Liver (tissue), 9 donors: ENCODE measurements around the gene FBXL22. TPM values are rescaled to one million over a fixed set of nuclear protein-coding genes. Genes with fewer than 3 reads are reported as not detected.

Experiments used
- DNase-seq: peaks from one replicate; pipeline ENCODE4 v3.0.0-alpha.2; 2017; ENCODE audit warnings: low spot score
- H3K27ac ChIP-seq, 2 donors: one replicate each; pipeline ENCODE4 v1.7.0; 2013; ENCODE audit warnings: inconsistent platforms in 2 of 2, low read length in 2 of 2, control low read depth in 1 of 2, low read depth in 1 of 2, mild to moderate bottlenecking in 1 of 2
- H3K27me3 ChIP-seq, 4 donors: one replicate each; pipeline versions ENCODE4 v1.6.1 to v1.7.0; 2013; ENCODE audit warnings: low read length in 3 of 4, inconsistent platforms in 1 of 4, mild to moderate bottlenecking in 1 of 4, moderate library complexity in 1 of 4; ENCODE audit not compliant: control insufficient read depth in 4 of 4, insufficient read depth in 4 of 4
- H3K36me3 ChIP-seq, 4 donors: one replicate each; pipeline versions ENCODE4 v1.6.1 to v1.7.0; 2013; ENCODE audit warnings: low read length in 3 of 4, mild to moderate bottlenecking in 3 of 4, low read depth in 1 of 4, moderate library complexity in 1 of 4; ENCODE audit not compliant: control insufficient read depth in 4 of 4, insufficient read depth in 3 of 4
- H3K4me1 ChIP-seq, 4 donors: one replicate each; pipeline versions ENCODE4 v1.6.1 to v1.7.0; 2013; ENCODE audit warnings: low read length in 3 of 4, mild to moderate bottlenecking in 3 of 4, moderate library complexity in 1 of 4; ENCODE audit not compliant: control insufficient read depth in 4 of 4, insufficient read depth in 4 of 4
- H3K4me3 ChIP-seq, 3 donors: one replicate each; pipeline versions ENCODE4 v1.6.1 to v1.7.0; 2013; ENCODE audit warnings: low read length in 3 of 3, control low read depth in 1 of 3, low read depth in 1 of 3, mild to moderate bottlenecking in 1 of 3
- H3K9ac ChIP-seq, 2 donors: one replicate each; pipeline ENCODE4 v1.7.0; 2013; ENCODE audit warnings: low read length in 2 of 2, mild to moderate bottlenecking in 2 of 2, moderate library complexity in 2 of 2, control low read depth in 1 of 2, low read depth in 1 of 2
- H3K9me3 ChIP-seq, 4 donors: one replicate each; pipeline versions ENCODE4 v1.6.1 to v1.7.0; 2013; ENCODE audit warnings: low read length in 3 of 4; ENCODE audit not compliant: control insufficient read depth in 4 of 4
- EGR1 ChIP-seq, 2 donors: IDR thresholded peaks; 2 replicates each; pipeline ENCODE4 v1.6.1; 2016 to 2018; ENCODE audit warnings: antibody characterized with exemption in 2 of 2, low read depth in 2 of 2
- FOXA1 ChIP-seq: IDR thresholded peaks from 2 replicates; pipeline ENCODE4 v1.6.1; 2016; ENCODE audit warnings: antibody characterized with exemption
- FOXA2 ChIP-seq: IDR thresholded peaks from 2 replicates; pipeline ENCODE4 v1.6.1; 2016; ENCODE audit warnings: antibody characterized with exemption
- GABPA ChIP-seq, 2 donors: IDR thresholded peaks in 1 of 2; conservative IDR thresholded peaks in 1 of 2; 2 replicates each; pipeline ENCODE4 v1.6.1; 2016; ENCODE audit warnings: antibody characterized with exemption in 2 of 2, mild to moderate bottlenecking in 1 of 2, moderate library complexity in 1 of 2
- HNF4A ChIP-seq, 2 donors: conservative IDR thresholded peaks; 2 replicates each; pipeline ENCODE4 v1.6.1; 2016; ENCODE audit warnings: antibody characterized with exemption in 2 of 2, mild to moderate bottlenecking in 2 of 2
- HNF4G ChIP-seq: IDR thresholded peaks from 2 replicates; pipeline ENCODE4 v1.6.1; 2016; ENCODE audit warnings: antibody characterized with exemption
- JUND ChIP-seq, 2 donors: IDR thresholded peaks; 2 replicates each; pipeline ENCODE4 v1.6.1; 2016; ENCODE audit warnings: antibody characterized with exemption in 2 of 2
- NR2F2 ChIP-seq: IDR thresholded peaks from 2 replicates; pipeline ENCODE4 v1.6.1; 2016; ENCODE audit warnings: antibody characterized with exemption
- RAD21 ChIP-seq, 2 donors: IDR thresholded peaks; 2 replicates each; pipeline ENCODE4 v1.6.1; 2016; ENCODE audit warnings: antibody characterized with exemption in 2 of 2, mild to moderate bottlenecking in 2 of 2
- REST ChIP-seq: IDR thresholded peaks from 2 replicates; pipeline ENCODE4 v1.6.1; 2016; ENCODE audit warnings: antibody characterized with exemption, mild to moderate bottlenecking
- RXRA ChIP-seq, 2 donors: IDR thresholded peaks; 2 replicates each; pipeline ENCODE4 v1.6.1; 2017 to 2018; ENCODE audit warnings: antibody characterized with exemption in 2 of 2, mild to moderate bottlenecking in 1 of 2
- SP1 ChIP-seq: IDR thresholded peaks from 2 replicates; pipeline ENCODE4 v1.6.1; 2018; ENCODE audit warnings: antibody characterized with exemption, mild to moderate bottlenecking
- TAF1 ChIP-seq: conservative IDR thresholded peaks from 2 replicates; pipeline ENCODE4 v1.6.1; 2016; ENCODE audit warnings: antibody characterized with exemption, mild to moderate bottlenecking
- YY1 ChIP-seq: IDR thresholded peaks from 2 replicates; pipeline ENCODE4 v1.6.1; 2016; ENCODE audit warnings: antibody characterized with exemption, mild to moderate bottlenecking
- ZBTB33 ChIP-seq: IDR thresholded peaks from 2 replicates; pipeline ENCODE4 v1.6.1; 2016; ENCODE audit warnings: antibody characterized with exemption
- WGBS: extraction: QIAGEN DNeasy Blood & Tissue Kit; methylation state at CpG from one replicate; pipeline ENCODE4 v1.1.7; 2013; 5-methylcytosine and 5-hydroxymethylcytosine counted together
- polyA plus RNA-seq, 2 donors: library from polyadenylated mRNA; stranded (reverse) in 1 of 2; unstranded in 1 of 2; fragments of 200-250 nt in 1 of 2; fragments of >200 nt in 1 of 2; fragmentation: Nextera tagmentation in 1 of 2; extraction: Ambion mirVana in 1 of 2; gene quantifications; one replicate each; pipeline versions ENCODE4 v1.2.1 to v1.2.3, GENCODE V29; 2013 to 2015
- total RNA-seq, 2 donors: library from RNA; depleted of rRNA; stranded (reverse); fragments of >200 nt; gene quantifications; one replicate each; pipeline ENCODE4 v1.2.3, GENCODE V29; 2014
- TF ChIP-seq, protein P1 (sequence below): IDR thresholded peaks from 2 replicates; pipeline ENCODE4 v1.6.1; 2016; ENCODE audit warnings: antibody characterized with exemption
- TF ChIP-seq, protein P2 (sequence below): fragments of 150-350 bp; IDR thresholded peaks from 2 replicates; pipeline ENCODE4 v1.5.1; 2017; ENCODE audit warnings: improper control_type of control experiment, low read depth, low read length; ENCODE audit not compliant: missing input control
- donor health status: healthy.
- donor health status: healthy.
- donor health status: healthy.
- donor health status: healthy.
- donor health status: healthy.

The FBXL22 gene
- total and polyA plus RNA-seq, 4 donors = 0.18 to 0.29 (median 0.22) TPM

GRCh38 chr15:63604281-63604680 lies 7.1 kb downstream of the FBXL22 start:
- 93% methylated on average over 2 of the region's 2 CpGs for WGBS
- Histone ChIP-seq H3K4me1 (peaks cover 0 to 17% (median 9%) of the 10 kb centered on the region in 4 donors), H3K9me3 (no peaks in the 10 kb centered on the region), H3K4me3 (no peak overlapping the region), H3K36me3 (peaks cover 2 to 19% (median 10%) of the 10 kb centered on the region in 4 donors), H3K27ac (no peak overlapping the region), H3K27me3 (no peaks in the 10 kb centered on the region), H3K9ac (no peak overlapping the region)
- DNase-seq = no peak
- no peak for TF ChIP-seq EGR1 (IDR thresholded peaks at IDR 0.05; ENCODE audit: low read depth in 2 of 2)
- TF ChIP-seq RAD21 (IDR thresholded peaks at IDR 0.05) = no peak
- TF ChIP-seq HNF4G = no peak
- TF ChIP-seq, protein P1, sequence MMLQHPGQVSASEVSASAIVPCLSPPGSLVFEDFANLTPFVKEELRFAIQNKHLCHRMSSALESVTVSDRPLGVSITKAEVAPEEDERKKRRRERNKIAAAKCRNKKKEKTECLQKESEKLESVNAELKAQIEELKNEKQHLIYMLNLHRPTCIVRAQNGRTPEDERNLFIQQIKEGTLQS = no peak
- no peak for TF ChIP-seq SP1
- no peak for TF ChIP-seq FOXA2
- TF ChIP-seq REST = no peak
- no peak for TF ChIP-seq JUND (IDR thresholded peaks at IDR 0.05)
- TF ChIP-seq NR2F2 = no peak
- TF ChIP-seq, protein P2, sequence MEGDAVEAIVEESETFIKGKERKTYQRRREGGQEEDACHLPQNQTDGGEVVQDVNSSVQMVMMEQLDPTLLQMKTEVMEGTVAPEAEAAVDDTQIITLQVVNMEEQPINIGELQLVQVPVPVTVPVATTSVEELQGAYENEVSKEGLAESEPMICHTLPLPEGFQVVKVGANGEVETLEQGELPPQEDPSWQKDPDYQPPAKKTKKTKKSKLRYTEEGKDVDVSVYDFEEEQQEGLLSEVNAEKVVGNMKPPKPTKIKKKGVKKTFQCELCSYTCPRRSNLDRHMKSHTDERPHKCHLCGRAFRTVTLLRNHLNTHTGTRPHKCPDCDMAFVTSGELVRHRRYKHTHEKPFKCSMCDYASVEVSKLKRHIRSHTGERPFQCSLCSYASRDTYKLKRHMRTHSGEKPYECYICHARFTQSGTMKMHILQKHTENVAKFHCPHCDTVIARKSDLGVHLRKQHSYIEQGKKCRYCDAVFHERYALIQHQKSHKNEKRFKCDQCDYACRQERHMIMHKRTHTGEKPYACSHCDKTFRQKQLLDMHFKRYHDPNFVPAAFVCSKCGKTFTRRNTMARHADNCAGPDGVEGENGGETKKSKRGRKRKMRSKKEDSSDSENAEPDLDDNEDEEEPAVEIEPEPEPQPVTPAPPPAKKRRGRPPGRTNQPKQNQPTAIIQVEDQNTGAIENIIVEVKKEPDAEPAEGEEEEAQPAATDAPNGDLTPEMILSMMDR = no peak
- TF ChIP-seq RXRA (IDR thresholded peaks at IDR 0.05) = no peak
- no peak for TF ChIP-seq YY1
- no peak for TF ChIP-seq ZBTB33
- TF ChIP-seq TAF1 = no peak
- no peak for TF ChIP-seq HNF4A (conservative IDR thresholded peaks at IDR 0.05)
- TF ChIP-seq GABPA (IDR thresholded peaks at IDR 0.05 in 1 of 2, conservative IDR thresholded peaks at IDR 0.05 in 1 of 2) = no peak
- TF ChIP-seq FOXA1 = no peak

DNA sequence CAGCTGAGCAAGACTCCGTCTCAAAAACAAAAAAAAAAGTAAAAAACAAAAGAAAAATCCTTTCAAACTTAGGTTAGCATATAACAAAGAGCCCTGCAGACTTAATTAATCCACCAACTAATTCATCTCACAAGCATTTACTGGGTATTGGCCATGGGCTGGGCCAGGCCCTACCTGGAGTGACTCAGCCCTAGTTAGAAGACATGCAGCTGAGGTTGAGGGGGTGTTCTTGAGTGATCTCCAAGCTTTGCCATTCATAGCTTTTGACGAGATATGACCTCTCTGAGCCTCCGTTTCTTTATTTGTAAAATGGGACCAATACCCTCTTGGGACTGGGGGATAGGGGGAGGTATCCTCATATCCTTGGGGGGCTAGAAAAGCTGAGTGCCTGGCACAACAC lies 7.8 kb downstream of the FBXL22 start:
- no peaks in the 10 kb centered on the region for H3K27me3 ChIP-seq
- H3K4me1 ChIP-seq = peaks cover 0 to 10% (median 4%) of the 10 kb centered on the region in 4 donors
- peaks cover 2 to 21% (median 12%) of the 10 kb centered on the region in 4 donors for H3K36me3 ChIP-seq
- WGBS = 98% methylated on average over 3 of the region's 3 CpGs
- no peak overlapping the region for H3K4me3 ChIP-seq
- DNase-seq = no peak
- no peaks in the 10 kb centered on the region for H3K9me3 ChIP-seq
- H3K9ac ChIP-seq = no peak overlapping the region
- TF ChIP-seq FOXA1 = no peak
- no peak for TF ChIP-seq SP1
- TF ChIP-seq RAD21 (IDR thresholded peaks at IDR 0.05) = no peak
- no peak for TF ChIP-seq TAF1
- TF ChIP-seq REST = no peak
- no peak for TF ChIP-seq GABPA (IDR thresholded peaks at IDR 0.05 in 1 of 2, conservative IDR thresholded peaks at IDR 0.05 in 1 of 2)
- TF ChIP-seq NR2F2 = no peak
- no peak for TF ChIP-seq RXRA (IDR thresholded peaks at IDR 0.05)
- no peak for TF ChIP-seq EGR1 (IDR thresholded peaks at IDR 0.05; ENCODE audit: low read depth in 2 of 2)
- no peak overlapping the region for H3K27ac ChIP-seq
